Heart right ventricle (tissue), 16 donors: ENCODE results near the gene LMNTD2. TPM values are rescaled to one million over a fixed set of nuclear protein-coding genes. Genes with fewer than 3 reads are reported as not detected.
A peak's percentile ranks its signal among the peaks of the same experiment; 100 is the strongest.

ENCODE experiments used
- ATAC-seq, 8 donors: fragments of 200-7000 bp; cut with Tn5 transposase; one replicate each; pipeline ENCODE4 v1.9.1; 2020; ENCODE audit warnings: mild to moderate bottlenecking in 8 of 8, moderate library complexity in 8 of 8, moderate number of reproducible peaks in 1 of 8
- DNase-seq, 2 donors: peaks; one replicate each; pipeline ENCODE4 v3.0.0-alpha.2; 2020
- H3K27ac ChIP-seq, 10 donors: fragments of 200-600 bp; sonication (generic) in 2 of 10; one replicate each; pipeline versions ENCODE4 v1.5.0 to v1.8.0; 2020 to 2022; ENCODE audit warnings: mild to moderate bottlenecking in 3 of 10
- H3K27me3 ChIP-seq, 7 donors: fragments of 200-600 bp; one replicate each; pipeline ENCODE4 v1.8.0; 2021 to 2022; ENCODE audit warnings: mild to moderate bottlenecking in 2 of 7
- H3K36me3 ChIP-seq, 9 donors: fragments of 200-600 bp; sonication (generic) in 1 of 9; one replicate each; pipeline versions ENCODE4 v1.5.0 to v1.8.0; 2020 to 2022; ENCODE audit warnings: mild to moderate bottlenecking in 2 of 9
- H3K4me1 ChIP-seq, 9 donors: fragments of 200-600 bp; sonication (generic) in 1 of 9; one replicate each; pipeline versions ENCODE4 v1.5.0 to v1.8.0; 2020 to 2022; ENCODE audit warnings: mild to moderate bottlenecking in 4 of 9
- H3K4me3 ChIP-seq, 10 donors: fragments of 200-600 bp; sonication (generic) in 2 of 10; one replicate each; pipeline versions ENCODE4 v1.5.0 to v1.8.0; 2020 to 2022; ENCODE audit warnings: mild to moderate bottlenecking in 7 of 10, moderate library complexity in 2 of 10
- H3K9me3 ChIP-seq, 11 donors: fragments of 200-600 bp in 10 of 11; sonication (generic) in 2 of 11; one replicate each; pipeline versions ENCODE4 v1.5.0 to v1.8.0; 2013 to 2022; ENCODE audit warnings: mild to moderate bottlenecking in 2 of 11, control low read depth in 1 of 11, moderate library complexity in 1 of 11
- CTCF ChIP-seq, 9 donors: fragments of 200-600 bp; sonication (generic) in 2 of 9; IDR thresholded peaks; one replicate each; pipeline versions ENCODE4 v1.5.0 to v1.8.0; 2021 to 2022; ENCODE audit warnings: antibody characterized with exemption in 9 of 9, mild to moderate bottlenecking in 5 of 9, moderate library complexity in 1 of 9
- WGBS, 2 donors: extraction: QIAGEN DNeasy Blood & Tissue Kit; methylation state at CpG; one replicate each; pipeline ENCODE4 v1.1.7; 2013; ENCODE audit warnings: inconsistent platforms in 1 of 2; 5-methylcytosine and 5-hydroxymethylcytosine counted together
- intact Hi-C, 10 donors: fragments of 100-400 bp; cut with DNase I; formaldehyde crosslinking; loops; one replicate each; pipeline versions ENCODE4 v1.11.1 to v1.14.2; 2022
- polyA plus RNA-seq, 2 donors: library from polyadenylated mRNA; stranded (reverse); fragments of 200-250 nt; gene quantifications; one replicate each; pipeline ENCODE4 v1.2.3, GENCODE V29; 2013
- total RNA-seq, 10 donors: library from RNA; stranded (reverse); fragmentation: NEBNext Ultra II Directional in 3 of 10; extraction: Animal tissue kit (Norgen Biotek cat#: 25700) in 3 of 10; gene quantifications; one replicate each; pipeline versions ENCODE4 v1.2.1 to v1.2.4, GENCODE V29; 2021 to 2023
- donor health status: Arrhythmogenic right ventricular cardiomyopathy.
- donor health status: ischemic (EF 13 %, LVEDD 7.1; RV severe dilation, severe dysfunction).
- donor health status: healthy with polysubstance abuse.
- donor health status: DM: no; HTN: yes; CAD: no.
- donor health status: DM: no; HTN: no; CAD: no.
- donor health status: ischemic (EF 25% LVEDD 6.9; RV normal size, moderate dysfunction).
- donor health status: ischemic (EF 25% LVEDD 5.7; RV mildly dilated, moderate dysfunction).
- donor health status: healthy.
- donor health status: DM: yes; HTN: yes; CAD: no.
- donor health status: Ischemic cardiomyopathy.
- donor health status: ischemic (EF 35%, LVEDD 5.7; RV mildly dilated, moderate dysfunction).
- donor health status: nonischemic (EF 11% LVEDD 7.7; RV severe dilation, severe dysfunction).
- donor health status: DM: yes; HTN: yes; CAD: no.
- donor health status: PGD.
- donor health status: ischemic (EF 29% LVEDD 5.4; RV normal size, mild dysfunction).
- donor health status: nonischemic (EF 23%, LVEDD 6.1; RV moderate dilation, normal function).

LMNTD2 gene
- total and polyA plus RNA-seq, 12 donors: 0.30 to 1.4 (median 0.45) TPM; not detected in 2

DNA sequence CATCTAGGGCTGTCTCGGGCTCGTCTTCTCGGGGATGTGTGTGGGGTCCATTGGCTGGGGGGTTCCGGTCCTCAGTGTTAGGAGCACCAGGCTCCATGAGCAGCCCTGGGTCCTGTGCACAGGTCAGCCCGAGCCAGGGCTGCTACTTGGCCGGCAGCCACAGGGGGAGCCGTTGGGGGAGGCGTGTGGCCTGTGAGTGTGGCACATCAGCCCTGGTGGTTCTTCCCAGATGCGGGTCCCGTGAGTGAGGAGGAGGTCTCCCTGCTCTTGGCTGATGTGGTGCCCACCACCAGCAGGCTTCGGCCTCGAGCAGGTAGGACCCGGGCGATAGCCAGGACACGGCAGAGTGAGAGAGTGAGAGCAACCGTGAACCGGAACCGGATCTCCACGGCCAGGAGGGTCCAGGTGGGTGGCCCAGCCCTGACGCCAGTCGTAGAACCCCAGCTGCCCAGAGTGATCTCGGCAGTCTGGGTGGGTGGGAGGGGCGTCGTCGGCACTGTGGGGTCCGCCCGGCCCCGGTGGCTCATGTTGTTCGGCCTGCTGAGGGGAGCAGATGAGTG is 36.7 kb upstream of the LMNTD2 start:
- no peak for DNase-seq
- Histone ChIP-seq H3K4me3 (no peak overlapping the region), H3K27ac (no peak overlapping the region), H3K27me3 (no peaks in the 10 kb centered on the region), H3K36me3 (peaks cover 4 to 100% (median 69%) of the 10 kb centered on the region in 9 donors), H3K9me3 (no peaks in the 10 kb centered on the region), H3K4me1 (no peaks in the 10 kb centered on the region)
- ATAC-seq: peak in 2 of 8 donors; percentile 8 to 14
- TF ChIP-seq CTCF (IDR thresholded peaks at IDR 0.05): no peak
- intact Hi-C loops: no loop called here
- WGBS, 2 donors: 87 to 89% methylated on average over 29 of the region's 29 CpGs

GRCh38 chr11:596374-596773 is 35.8 kb upstream of the LMNTD2 start:
- 88 to 94% methylated on average over 10 of the region's 10 CpGs for WGBS, 2 donors
- no peak overlapping the region for H3K4me3 ChIP-seq
- ATAC-seq (no peak), DNase-seq (no peak)
- H3K36me3 ChIP-seq: peaks cover 4 to 100% (median 65%) of the 10 kb centered on the region in 9 donors
- no peaks in the 10 kb centered on the region for H3K4me1 ChIP-seq
- intact Hi-C loops: no loop called here
- H3K27ac ChIP-seq: no peak overlapping the region
- H3K27me3 ChIP-seq: no peaks in the 10 kb centered on the region
- TF ChIP-seq CTCF (IDR thresholded peaks at IDR 0.05): no peak
- no peaks in the 10 kb centered on the region for H3K9me3 ChIP-seq

- no peak for DNase-seq
- ATAC-seq: no peak
- H3K27me3 ChIP-seq: no peaks in the 10 kb centered on the region
- intact Hi-C loops: no loop called here
- H3K9me3 ChIP-seq: no peaks in the 10 kb centered on the region
- WGBS, 2 donors: 92 to 95% methylated on average over 10 of the region's 10 CpGs
- peaks cover 4 to 100% (median 66%) of the 10 kb centered on the region in 9 donors for H3K36me3 ChIP-seq
- H3K4me1 ChIP-seq: no peaks in the 10 kb centered on the region
- no peak overlapping the region for H3K27ac ChIP-seq
- H3K4me3 ChIP-seq: no peak overlapping the region
- TF ChIP-seq CTCF (IDR thresholded peaks at IDR 0.05): no peak
Observed at GRCh38 chr11:595400-595799, 34.9 kb upstream of the LMNTD2 start.

DNA sequence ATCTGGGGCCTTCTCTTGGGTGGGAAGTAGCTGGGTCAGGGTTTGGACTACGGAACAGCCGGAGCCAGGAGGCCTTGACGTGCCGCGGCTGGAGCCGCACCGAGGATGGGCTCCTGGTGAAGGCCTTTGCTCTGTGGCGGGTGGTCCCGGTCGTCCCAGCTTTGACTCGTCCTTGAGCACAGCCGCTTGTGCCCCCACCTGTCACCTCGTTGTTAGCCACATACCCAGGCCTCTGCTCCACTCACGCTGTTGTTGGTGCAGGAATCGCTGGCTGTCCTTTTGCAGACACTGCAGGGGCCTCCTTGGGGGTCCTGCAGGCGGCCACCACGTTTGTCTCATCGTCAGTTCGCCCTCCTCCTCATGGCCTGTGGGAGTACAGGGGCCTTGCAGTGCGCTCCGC is 32.8 kb upstream of the LMNTD2 start:
- Histone ChIP-seq H3K27ac (no peak overlapping the region), H3K27me3 (no peaks in the 10 kb centered on the region), H3K9me3 (no peaks in the 10 kb centered on the region), H3K36me3 (peaks cover 6 to 100% (median 65%) of the 10 kb centered on the region in 9 donors), H3K4me1 (peaks cover 0 to 8% (median 0%) of the 10 kb centered on the region in 9 donors), H3K4me3 (no peak overlapping the region)
- DNase-seq (no peak), ATAC-seq (no peak)
- TF ChIP-seq CTCF (IDR thresholded peaks at IDR 0.05): no peak
- intact Hi-C loops: no loop called here
- WGBS, 2 donors: 90 to 94% methylated on average over 21 of the region's 21 CpGs
